GM23248 (cell line): ENCODE measurements around the gene SCAPER.

ENCODE experiments used
- EZH2 ChIP-seq: fragments of 200-600 bp; sonication (generic); IDR thresholded peaks from 2 replicates; pipeline ENCODE4 v1.6.1; 2018; ENCODE audit warnings: antibody characterized with exemption, mild to moderate bottlenecking; ENCODE audit not compliant: insufficient read depth, poor library complexity, severe bottlenecking
- EZH2phosphoT487 ChIP-seq: fragments of 200-600 bp; sonication (generic); IDR thresholded peaks from 2 replicates; pipeline ENCODE4 v1.6.1; 2018; ENCODE audit warnings: antibody characterized with exemption, moderate library complexity, mild to moderate bottlenecking, low read depth; ENCODE audit not compliant: insufficient read depth

- no peak for TF ChIP-seq EZH2
- TF ChIP-seq EZH2phosphoT487 = no peak
Measured at GRCh38 chr15:76512971-76513370, 392.2 kb downstream of the SCAPER start.
